GM19468 (cell line): ENCODE results near the gene MSI2.

Experiments used
- ATAC-seq: cut with Tn5 transposase; IDR thresholded peaks from one replicate; pipeline ENCODE4 v1.9.1; 2021; ENCODE audit warnings: mild to moderate bottlenecking, moderate library complexity, moderate number of reproducible peaks; ENCODE audit not compliant: unreplicated experiment; ENCODE audit errors: extremely low read depth

The MSI2 gene

DNA sequence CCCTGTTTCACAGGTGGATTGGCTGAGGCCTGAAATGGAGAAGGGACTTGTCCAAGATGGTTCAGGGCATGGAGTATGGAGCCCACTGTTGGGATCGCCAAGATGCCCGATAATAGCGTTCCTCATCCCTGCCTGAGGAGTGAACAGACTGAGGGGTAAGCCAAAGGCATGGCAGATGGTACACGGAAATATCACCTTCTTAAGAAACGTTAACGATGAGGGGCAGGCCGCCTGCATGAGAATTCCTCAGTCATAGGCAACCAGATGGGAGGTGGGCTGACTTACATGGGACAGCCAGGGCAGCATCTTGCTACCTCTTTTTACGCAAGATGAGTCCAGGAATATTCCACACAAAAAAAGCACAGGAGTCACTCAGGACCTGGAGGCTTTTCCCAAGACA is 300.7 kb downstream of the MSI2 start:
- ATAC-seq = no peak

DNA sequence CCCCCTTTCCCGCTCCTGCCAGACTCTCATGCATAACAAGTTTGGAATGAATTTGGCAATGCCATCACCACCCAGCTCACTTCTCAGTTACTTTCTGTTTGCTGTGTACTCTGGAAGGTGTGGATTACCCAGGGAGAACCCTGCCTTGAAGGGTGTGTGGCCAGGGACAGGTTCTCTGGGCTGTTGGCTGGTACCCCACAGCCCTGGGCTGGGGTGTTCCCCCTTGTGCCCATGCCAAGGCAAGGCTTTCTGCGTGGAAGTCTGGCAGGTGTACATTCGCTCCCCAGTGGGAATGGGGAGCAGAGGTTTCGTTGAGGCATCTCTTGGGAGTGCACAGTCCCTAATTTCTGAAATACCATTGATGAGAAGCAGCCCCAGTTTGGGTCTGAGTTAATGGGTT is 301.1 kb downstream of the MSI2 start:
- ATAC-seq = no peak

DNA sequence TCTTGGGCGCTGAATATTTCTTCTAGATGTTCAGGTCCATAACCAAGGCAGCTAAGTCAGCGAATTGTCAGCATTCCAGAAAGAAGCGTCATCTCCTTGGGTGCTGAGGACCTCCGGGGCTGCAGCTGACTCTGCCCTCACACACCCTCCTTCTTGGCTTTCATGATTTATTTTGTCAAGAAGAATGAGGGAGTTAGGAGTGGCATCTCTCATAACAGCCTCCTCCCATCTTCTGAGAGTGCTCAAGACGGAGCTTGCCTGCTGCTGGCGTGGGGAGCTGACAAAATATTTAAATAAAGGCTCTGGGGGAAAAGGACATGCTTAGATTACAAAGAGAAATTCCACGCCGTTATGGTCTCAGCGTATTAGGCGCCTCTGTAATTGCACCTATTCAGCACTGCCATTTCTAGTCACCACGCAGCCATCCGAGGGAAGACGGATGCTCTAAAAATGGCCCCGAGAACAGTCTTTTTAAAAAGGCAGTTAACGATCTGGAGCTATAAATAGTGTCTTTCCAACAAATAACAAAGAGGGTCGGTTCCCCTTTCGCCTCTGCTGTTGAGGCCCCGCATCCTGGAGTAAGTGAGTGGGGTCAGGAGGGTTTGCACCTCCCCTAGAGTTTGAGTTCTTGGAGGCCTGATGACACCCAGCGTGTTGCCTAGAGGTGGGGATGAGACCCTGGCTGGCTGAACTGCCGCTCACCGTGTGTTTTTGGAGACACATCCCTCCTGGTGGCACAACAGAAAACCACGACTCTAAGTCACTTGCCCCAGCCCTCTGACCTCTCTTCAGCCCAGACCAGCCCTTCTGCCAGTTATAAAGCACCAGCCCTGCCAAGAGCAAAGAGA is 301.7 kb downstream of the MSI2 start:
- ATAC-seq = no peak

DNA sequence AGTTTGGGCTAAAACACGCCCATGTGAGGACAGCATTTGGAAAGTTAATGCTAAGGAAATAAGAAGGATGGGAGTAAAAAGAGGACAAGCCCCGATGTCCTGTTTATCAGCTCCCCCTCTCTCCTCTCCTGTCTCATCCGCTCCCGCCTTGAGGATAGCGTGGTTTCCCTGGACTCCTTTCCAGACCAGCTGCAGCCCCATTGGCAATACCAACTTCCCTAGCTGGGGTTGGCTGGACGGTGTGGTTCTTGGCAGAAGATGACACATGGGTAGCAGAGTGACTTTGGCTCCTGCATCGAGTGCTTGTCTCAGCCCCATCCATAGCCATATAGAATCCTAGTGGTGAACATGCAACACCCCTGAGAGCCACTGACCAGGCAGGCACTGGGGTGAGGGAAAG is 302.9 kb downstream of the MSI2 start:
- ATAC-seq = no peak

DNA sequence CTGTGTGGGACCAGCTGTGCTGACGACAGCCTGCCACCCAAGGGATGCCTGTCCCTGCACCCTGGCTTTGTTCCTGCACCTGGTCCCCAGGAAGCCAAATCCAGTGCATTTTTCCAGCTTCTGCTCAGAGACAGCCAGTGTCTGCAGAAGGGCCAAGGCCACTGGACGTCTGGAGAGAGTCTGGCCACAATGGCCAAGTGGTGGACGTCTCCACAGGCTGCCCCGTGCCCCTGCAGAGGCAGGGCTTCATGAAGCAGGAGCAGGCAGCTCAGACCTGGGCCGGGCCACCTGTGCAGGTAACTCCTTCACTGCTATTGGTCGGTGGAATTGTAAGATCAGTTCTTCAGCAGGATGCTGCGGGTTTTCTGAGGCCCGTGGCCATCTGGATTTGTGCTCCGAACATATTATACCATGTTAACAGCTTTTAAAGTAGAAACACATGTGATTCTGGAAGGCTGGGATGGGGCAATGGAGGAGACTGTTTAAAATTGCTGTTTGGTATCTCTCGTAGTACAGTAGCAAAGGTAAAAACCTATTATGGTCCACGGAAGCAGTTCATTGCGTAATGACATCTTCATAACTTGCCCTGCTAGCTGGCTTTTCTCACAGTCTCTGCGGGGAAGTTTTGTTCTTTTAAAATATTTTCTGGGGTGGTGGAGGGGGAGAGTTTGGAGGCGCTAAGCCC is 303.5 kb downstream of the MSI2 start:
- ATAC-seq = no peak

DNA sequence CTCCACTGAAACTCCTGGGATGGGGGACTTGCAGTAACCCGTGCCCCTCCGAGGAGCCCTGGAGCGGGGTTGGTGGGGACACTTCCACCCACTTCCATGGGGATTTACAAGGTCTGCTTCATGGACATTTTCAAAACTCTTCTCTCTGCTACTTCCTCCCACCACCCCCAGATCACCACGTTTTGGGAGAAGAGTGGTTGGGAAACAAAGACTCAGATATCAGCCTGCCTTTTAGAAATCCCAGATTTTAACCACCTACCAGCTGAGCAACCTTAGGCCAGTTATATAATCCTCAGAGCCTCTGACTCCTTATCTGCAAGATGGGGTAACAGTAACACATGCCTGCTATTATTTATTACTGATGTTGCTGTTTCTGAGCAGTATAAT is 304.0 kb downstream of the MSI2 start:
- no peak for ATAC-seq

DNA sequence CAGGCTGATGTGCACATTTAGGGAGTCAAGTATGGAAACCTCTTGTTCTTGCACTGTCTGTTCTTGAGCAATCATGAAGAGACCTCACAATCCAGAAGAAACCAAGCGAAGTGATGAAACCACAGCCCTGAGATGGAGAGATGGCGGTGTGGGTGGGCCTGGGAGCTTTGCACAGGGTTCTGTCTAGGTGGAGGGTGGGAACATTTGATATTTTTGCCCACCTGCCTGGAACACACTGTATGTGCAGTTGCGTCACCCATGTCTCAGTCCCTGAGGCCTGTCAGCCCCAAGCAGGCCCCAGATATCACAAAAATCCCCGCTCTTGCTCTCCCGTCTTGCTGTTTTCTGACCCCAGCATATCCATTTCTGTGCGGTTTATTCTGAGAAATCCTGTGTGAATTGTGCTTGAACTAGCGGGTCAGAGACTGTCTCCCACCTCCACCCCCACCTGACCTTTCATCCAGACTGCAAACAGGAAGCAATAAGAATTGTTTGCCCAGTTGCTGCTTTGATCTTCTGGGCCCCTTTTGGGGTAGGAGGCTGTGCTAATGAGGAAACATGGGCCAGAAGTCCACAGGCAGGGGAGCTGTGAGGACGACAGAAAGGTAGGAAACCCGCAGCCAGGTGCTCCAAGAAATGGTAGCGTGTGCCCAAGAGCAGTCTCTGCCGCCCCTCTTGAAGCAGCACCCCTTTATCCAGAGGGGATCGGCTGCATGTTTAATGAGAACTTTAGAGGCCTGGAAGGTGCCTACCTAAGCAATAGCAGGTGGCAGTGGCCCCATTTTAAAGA is 304.9 kb downstream of the MSI2 start:
- ATAC-seq = no peak

DNA sequence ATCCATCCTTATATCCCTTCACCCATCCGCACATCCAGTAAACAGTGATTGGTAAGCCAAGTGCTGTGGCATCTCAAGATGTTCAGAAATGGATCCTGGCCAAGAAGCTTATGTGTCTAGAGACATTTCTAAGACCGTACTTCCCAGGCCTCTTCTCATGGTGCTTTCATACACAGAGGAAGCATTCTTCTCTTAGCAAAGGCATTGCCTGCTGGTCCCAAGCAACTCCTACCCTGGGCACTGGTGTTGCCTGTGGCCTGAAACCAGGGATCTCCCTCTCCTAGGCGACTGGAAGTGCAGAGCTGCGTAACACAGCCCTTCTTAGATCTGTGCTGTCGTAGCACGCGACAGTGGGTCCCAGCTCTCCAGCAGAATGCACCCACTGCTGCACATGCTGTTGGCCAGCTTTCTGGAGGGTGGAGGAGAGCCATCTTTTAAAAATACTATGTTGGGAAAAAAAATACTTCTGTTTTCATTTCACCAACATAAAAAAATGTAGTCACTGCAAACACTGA is 305.9 kb downstream of the MSI2 start:
- ATAC-seq = no peak

DNA sequence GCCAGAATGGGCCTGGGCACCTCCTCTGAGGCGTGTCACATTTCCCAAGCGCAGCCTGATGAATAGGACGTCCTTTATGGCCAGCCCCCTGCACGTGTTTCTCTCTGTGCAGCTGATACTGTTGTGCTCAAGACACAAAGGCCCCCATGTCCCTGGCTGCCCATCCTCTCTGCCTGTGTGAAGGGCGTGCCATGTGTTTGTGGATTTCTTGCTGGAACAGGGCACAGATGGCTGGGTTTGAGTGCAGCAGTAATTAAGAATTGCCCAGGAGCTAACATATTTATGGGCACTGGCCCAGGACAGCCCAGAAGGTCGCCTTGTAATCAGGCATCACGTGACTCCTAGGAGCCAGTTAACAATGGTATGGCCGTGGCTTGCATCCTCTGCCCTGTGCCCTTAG is 307.6 kb downstream of the MSI2 start:
- ATAC-seq = no peak

DNA sequence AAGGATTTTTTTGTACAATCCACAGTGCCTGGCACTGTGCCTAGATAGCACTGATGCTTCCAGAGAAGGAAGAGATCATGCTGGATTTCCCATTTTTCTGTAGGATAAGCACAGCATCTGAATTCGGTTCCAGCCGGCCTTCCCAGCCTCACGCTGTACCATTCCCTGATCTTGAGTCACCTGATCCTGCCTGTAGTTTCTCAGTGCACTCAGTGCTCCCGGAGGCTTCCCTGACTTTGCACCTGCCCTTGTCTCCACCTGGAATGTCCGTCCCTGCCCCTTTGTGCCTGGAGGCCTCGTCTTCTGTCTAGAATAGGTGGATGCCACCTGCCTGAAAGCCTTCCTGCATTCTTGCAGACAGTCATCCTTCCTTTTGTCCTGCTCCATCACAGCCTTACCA is 308.9 kb downstream of the MSI2 start:
- no peak for ATAC-seq

DNA sequence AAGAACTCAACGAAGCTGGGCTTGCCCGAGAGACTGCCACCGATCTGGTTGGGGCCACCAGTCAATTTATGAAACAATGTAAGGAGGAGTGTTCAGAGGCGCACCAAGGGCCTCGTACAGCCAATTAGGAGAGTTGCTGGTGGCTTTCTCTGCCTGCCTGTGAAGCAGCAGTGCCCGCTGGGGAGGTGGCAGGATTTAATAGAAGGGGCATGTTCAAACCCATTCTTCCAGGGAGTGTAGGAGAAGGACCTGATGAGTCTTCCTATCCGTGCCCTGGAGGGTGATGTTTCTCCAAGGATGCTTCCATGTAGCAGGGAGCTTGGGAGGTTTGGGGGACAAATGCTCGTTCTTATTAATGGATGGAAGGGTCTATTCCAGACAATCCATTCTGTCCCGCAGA is 310.4 kb downstream of the MSI2 start:
- ATAC-seq = no peak

DNA sequence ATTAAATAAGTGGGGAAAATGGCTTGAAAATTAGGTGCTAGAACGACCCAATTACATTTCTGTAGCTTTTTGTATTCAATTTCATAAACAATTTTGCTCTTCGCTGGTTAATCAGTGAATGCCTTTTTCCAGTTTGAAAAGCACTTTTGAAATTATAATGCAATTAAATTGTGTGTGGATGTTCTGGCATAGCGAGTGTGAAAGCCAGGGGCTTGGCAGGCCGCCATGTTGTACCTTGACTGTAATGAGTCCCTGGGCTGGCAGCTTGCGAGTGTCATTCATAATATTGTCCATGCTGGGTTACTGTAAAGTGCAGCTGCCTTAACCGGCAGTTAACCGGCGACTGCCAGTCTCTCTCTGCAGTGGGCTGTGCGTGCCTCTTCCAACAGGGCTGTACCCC is 310.9 kb downstream of the MSI2 start:
- no peak for ATAC-seq

DNA sequence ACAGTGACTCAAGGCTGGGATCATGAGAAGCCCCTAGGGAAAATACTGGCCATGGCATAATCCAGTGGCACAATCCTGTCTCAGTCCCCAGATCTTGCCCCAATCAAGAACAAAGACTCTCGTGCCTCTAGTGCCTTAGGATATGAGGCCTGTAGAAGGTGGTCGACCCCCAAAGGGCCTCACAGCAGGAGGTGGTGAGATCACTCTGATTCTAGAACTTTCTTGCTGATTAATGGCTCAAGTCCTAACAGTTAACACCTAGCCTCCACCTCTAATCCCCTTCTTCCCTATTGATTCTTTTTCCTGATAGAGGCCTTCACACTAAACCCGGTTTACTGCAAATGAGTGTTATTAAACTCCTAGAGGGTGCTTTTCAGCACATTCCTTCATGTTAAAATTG is 312.0 kb downstream of the MSI2 start:
- ATAC-seq = no peak

DNA sequence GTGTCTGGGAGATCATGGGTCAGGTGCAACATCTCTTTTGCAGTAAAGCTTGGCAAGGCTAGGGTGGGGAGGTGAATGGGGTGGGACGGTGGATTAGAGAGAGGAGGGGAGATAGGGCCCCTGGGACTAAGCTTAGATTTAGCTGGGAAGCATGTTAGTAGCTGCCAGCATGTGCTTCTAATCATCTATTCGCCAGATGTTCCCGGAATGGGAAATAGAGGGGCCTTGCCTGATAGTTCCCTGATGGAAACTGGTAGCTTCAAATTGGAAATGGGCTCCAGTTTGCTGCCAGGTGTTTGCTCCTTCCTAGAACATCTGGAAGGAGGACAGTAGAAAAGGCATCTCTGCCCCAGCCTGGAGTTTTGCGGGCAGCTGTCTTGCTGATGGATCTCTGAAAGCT is 312.7 kb downstream of the MSI2 start:
- ATAC-seq = no peak

DNA sequence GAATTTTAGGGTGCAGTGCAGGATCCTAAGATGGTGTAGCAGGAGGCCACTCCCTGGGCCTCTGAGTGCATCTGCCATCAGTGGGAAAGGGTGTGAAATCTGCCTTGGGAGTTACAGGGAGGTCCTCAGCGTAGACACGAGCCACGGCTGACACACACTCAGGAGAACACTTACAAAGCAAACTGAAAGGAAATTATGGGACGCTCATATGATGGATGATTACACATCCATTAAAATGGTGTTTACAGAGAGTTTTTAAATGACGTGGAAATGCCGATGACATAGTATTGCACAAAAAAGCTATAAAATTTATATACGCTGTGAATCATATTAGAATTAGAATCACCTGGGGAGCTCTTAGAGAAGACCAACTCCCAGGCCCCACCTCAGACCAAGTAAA is 313.5 kb downstream of the MSI2 start:
- no peak for ATAC-seq

DNA sequence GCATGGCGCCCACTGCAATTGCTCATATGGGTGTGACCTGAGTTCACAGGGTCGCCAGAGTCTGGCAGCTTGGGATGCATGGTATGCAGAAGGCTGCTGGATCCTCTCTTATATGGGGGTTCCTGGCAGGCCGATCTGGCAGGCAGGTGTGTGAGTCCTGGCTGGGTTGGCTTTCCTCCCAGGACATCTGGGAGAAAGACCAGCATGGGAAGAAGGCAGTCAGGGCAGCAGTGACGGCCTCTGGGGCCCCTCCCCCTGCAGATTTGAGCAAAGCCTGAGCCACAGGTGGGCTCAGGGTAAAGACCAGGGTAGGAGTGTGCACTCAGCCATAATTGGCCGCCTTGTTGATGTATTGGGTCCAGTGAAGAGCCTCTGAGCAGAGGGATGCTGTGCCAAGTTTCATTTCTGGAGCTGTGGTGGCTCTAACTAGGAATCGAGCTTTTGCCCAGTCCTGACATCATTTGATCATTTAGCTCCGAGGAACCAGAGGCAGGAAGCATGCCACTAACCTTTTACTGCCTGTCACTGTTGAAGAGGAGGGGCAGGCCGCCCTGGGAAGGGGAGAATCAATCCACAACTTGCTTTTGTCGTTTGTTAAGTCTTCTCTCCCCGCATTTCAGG is 314.5 kb downstream of the MSI2 start:
- ATAC-seq = no peak

DNA sequence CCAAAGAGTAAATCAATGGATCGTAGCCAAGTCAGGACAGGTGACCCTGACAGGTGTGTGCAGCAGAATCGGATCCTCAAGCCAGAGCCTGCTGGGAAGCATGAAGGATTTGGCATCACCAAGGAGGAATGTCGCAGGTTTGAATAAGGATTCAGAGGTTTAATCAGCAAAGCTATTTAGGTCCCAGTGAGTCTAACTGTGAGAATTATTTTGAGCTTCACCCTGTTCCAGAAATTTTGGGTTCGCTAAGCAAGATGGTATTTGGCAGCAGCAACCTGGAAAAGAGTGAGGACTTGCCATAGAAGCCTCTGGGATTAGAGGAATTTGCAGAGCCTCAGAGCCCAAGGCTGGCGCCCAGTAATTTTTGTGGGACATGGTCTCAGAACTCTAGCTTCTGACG is 315.7 kb downstream of the MSI2 start:
- no peak for ATAC-seq

DNA sequence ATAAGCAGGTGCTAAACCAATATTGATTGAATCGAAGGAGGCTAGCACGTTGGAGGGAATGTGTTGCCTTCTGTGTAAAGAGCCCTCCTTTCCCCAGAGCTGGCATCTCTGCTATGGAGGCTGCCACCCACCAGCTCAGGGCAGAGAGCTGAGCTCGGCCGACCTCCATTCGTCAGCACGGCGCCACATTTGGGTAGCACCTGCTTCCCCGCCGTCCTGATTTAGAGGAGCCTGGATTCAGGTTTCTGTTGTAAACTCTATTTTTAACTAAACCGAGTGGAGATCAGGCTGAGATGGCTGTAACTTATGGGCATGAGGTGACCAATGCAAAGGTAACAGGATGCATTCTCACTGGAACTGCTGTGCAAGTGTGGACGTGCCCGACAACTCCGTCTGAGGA is 316.3 kb downstream of the MSI2 start:
- ATAC-seq = no peak

DNA sequence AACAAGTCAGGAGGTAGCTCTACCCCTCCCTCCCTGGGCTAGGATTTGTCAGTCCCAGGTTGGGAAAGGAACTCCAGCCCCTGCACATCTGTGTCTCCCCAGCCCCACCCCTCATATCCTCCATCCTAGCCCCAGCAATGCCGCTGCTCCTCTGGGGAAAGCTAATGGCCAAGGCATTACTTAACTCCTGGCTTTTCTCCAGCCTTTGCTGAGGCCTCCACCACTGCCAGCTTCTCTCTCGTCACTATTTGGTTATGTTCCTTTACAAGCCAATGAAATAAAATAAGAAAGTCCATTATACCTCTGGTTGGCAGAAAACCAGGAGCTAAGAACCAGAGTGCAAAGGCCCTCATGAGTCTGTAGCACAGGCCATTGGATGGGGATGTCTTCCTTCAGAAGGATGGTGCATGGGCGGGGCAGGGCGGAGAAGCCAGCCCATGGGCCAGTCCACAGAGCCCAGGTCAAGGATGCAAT is 317.8 kb downstream of the MSI2 start:
- ATAC-seq = no peak

DNA sequence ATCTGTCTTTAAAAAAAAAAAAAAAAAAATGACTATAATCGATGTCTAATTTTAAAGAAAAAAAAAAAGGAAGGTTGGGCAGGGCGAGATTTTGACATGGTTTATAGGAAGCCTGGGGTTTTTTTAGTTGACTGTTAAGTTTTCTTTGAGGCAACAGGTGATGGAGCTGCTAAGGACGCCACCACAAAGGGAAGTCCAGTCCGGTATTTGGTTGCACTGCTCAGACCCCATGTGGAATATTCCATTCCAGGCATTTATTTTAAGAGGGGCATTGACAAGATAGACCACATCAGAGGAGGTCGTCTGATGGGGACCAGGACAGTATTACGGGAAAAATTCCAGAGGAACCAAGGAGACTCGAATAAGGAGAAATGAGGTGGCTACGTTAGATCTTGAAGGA is 320.4 kb downstream of the MSI2 start:
- ATAC-seq = no peak
